ENCODE measurements around the gene FRMD8.

GRCh38 chr11:65390099-65390941, 3.9 kb downstream of the FRMD8 start:
- TF ChIP-seq, protein P1, sequence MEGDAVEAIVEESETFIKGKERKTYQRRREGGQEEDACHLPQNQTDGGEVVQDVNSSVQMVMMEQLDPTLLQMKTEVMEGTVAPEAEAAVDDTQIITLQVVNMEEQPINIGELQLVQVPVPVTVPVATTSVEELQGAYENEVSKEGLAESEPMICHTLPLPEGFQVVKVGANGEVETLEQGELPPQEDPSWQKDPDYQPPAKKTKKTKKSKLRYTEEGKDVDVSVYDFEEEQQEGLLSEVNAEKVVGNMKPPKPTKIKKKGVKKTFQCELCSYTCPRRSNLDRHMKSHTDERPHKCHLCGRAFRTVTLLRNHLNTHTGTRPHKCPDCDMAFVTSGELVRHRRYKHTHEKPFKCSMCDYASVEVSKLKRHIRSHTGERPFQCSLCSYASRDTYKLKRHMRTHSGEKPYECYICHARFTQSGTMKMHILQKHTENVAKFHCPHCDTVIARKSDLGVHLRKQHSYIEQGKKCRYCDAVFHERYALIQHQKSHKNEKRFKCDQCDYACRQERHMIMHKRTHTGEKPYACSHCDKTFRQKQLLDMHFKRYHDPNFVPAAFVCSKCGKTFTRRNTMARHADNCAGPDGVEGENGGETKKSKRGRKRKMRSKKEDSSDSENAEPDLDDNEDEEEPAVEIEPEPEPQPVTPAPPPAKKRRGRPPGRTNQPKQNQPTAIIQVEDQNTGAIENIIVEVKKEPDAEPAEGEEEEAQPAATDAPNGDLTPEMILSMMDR (IDR thresholded peaks at IDR 0.05) = no peak
- TF ChIP-seq POLR2A (IDR thresholded peaks at IDR 0.05) (no peak), POLR2AphosphoS5 (IDR thresholded peaks at IDR 0.05) (no peak), EP300 (IDR thresholded peaks at IDR 0.05) (no peak)
